ENCODE data around the gene MBD1. TPM values are rescaled to one million over a fixed set of nuclear protein-coding genes. Genes with fewer than 3 reads are reported as not detected.

The MBD1 gene
- total RNA-seq, 4 donors from 2014 or later = 113 to 140 (median 122) TPM

- 71 to 79% methylated on average over 15 of the region's 15 CpGs for WGBS, 2 donors
- peak in 1 of 2 donors; percentile 88 for DNase-seq (ENCODE audit: low spot score in 2 of 2)
These were observed 3.0 kb upstream of the MBD1 start for GRCh38 chr18:50284255-50284885.

GRCh38 chr18:50283469-50284209 is 2.3 kb upstream of the MBD1 start:
- intact Hi-C loops (cut with DNase I; ENCODE audit: low total_unique reads) = no loop called here
- no peak for TF ChIP-seq CTCF (IDR thresholded peaks at IDR 0.05)
- no peak for TF ChIP-seq POLR2A (IDR thresholded peaks at IDR 0.05)
- H3K4me3 ChIP-seq (ENCODE audit: low read depth, poor library complexity, severe bottlenecking) = no peak overlapping the region
- 88 to 92% methylated on average over 29 of the region's 29 CpGs for WGBS, 2 donors
- DNase-seq (ENCODE audit: low spot score in 2 of 2) = peak in 1 of 2 donors; percentile 85

More at GRCh38 chr18:50284255-50284885, 3.0 kb upstream of the MBD1 start:
- intact Hi-C loops (cut with DNase I; ENCODE audit: low total_unique reads) = no loop called here
- TF ChIP-seq POLR2A (IDR thresholded peaks at IDR 0.05) (no peak), CTCF (IDR thresholded peaks at IDR 0.05) (no peak)
- no peak overlapping the region for H3K4me3 ChIP-seq (ENCODE audit: low read depth, poor library complexity, severe bottlenecking)

- WGBS, 2 donors = 94% methylated on average over 38 to 42 of the region's 42 CpGs
- intact Hi-C loops (cut with DNase I; ENCODE audit: low total_unique reads) = no loop called here
- TF ChIP-seq POLR2A (IDR thresholded peaks at IDR 0.05) (no peak), CTCF (IDR thresholded peaks at IDR 0.05) (no peak)
- DNase-seq (ENCODE audit: low spot score in 2 of 2) = peak in 1 of 2 donors; percentile 87
- H3K4me3 ChIP-seq (ENCODE audit: low read depth, poor library complexity, severe bottlenecking) = no peak overlapping the region
These were observed 1.4 kb upstream of the MBD1 start for GRCh38 chr18:50282521-50283335.

GRCh38 chr18:50281972-50282520 is 723 bp upstream of the MBD1 start:
- H3K4me3 ChIP-seq (ENCODE audit: low read depth, poor library complexity, severe bottlenecking) = peak overlapping the region; percentile 87
- DNase-seq (ENCODE audit: low spot score in 2 of 2) = no peak
- 71 to 79% methylated on average over 11 to 15 of the region's 35 CpGs for WGBS, 2 donors
- intact Hi-C loops (cut with DNase I; ENCODE audit: low total_unique reads) = no loop called here
- TF ChIP-seq POLR2A (IDR thresholded peaks at IDR 0.05) (no peak), CTCF (IDR thresholded peaks at IDR 0.05) (no peak)

- DNase-seq (ENCODE audit: low spot score in 2 of 2) = no peak
- TF ChIP-seq POLR2A (IDR thresholded peaks at IDR 0.05) (no peak), CTCF (IDR thresholded peaks at IDR 0.05) (no peak)
- 0 to 1% methylated on average over 16 of the region's 16 CpGs for WGBS, 2 donors
- peak overlapping the region; percentile 87 for H3K4me3 ChIP-seq (ENCODE audit: low read depth, poor library complexity, severe bottlenecking)
- intact Hi-C loops (cut with DNase I; ENCODE audit: low total_unique reads) = no loop called here
These were observed 522 bp downstream of the MBD1 start for GRCh38 chr18:50280707-50281294.

All from lower leg skin (tissue), 4 donors.